Liver (tissue), 9 donors: Measurements from ENCODE around the gene GJD3. TPM values are rescaled to one million over a fixed set of nuclear protein-coding genes. Genes with fewer than 3 reads are reported as not detected.
"Not testable (repeated sequence)": the region's sequence is repeated elsewhere in the genome, so short reads cannot be mapped to it uniquely, and the experiment has no call there.

Experiments used
- DNase-seq: peaks from one replicate; pipeline ENCODE4 v3.0.0-alpha.2; 2017; ENCODE audit warnings: low spot score
- H3K27ac ChIP-seq, 2 donors: one replicate each; pipeline ENCODE4 v1.7.0; 2013; ENCODE audit warnings: inconsistent platforms in 2 of 2, low read length in 2 of 2, control low read depth in 1 of 2, low read depth in 1 of 2, mild to moderate bottlenecking in 1 of 2
- H3K27me3 ChIP-seq, 4 donors: one replicate each; pipeline versions ENCODE4 v1.6.1 to v1.7.0; 2013; ENCODE audit warnings: low read length in 3 of 4, inconsistent platforms in 1 of 4, mild to moderate bottlenecking in 1 of 4, moderate library complexity in 1 of 4; ENCODE audit not compliant: control insufficient read depth in 4 of 4, insufficient read depth in 4 of 4
- H3K36me3 ChIP-seq, 4 donors: one replicate each; pipeline versions ENCODE4 v1.6.1 to v1.7.0; 2013; ENCODE audit warnings: low read length in 3 of 4, mild to moderate bottlenecking in 3 of 4, low read depth in 1 of 4, moderate library complexity in 1 of 4; ENCODE audit not compliant: control insufficient read depth in 4 of 4, insufficient read depth in 3 of 4
- H3K4me1 ChIP-seq, 4 donors: one replicate each; pipeline versions ENCODE4 v1.6.1 to v1.7.0; 2013; ENCODE audit warnings: low read length in 3 of 4, mild to moderate bottlenecking in 3 of 4, moderate library complexity in 1 of 4; ENCODE audit not compliant: control insufficient read depth in 4 of 4, insufficient read depth in 4 of 4
- H3K4me3 ChIP-seq, 3 donors: one replicate each; pipeline versions ENCODE4 v1.6.1 to v1.7.0; 2013; ENCODE audit warnings: low read length in 3 of 3, control low read depth in 1 of 3, low read depth in 1 of 3, mild to moderate bottlenecking in 1 of 3
- H3K9ac ChIP-seq, 2 donors: one replicate each; pipeline ENCODE4 v1.7.0; 2013; ENCODE audit warnings: low read length in 2 of 2, mild to moderate bottlenecking in 2 of 2, moderate library complexity in 2 of 2, control low read depth in 1 of 2, low read depth in 1 of 2
- H3K9me3 ChIP-seq, 4 donors: one replicate each; pipeline versions ENCODE4 v1.6.1 to v1.7.0; 2013; ENCODE audit warnings: low read length in 3 of 4; ENCODE audit not compliant: control insufficient read depth in 4 of 4
- EGR1 ChIP-seq, 2 donors: IDR thresholded peaks; 2 replicates each; pipeline ENCODE4 v1.6.1; 2016 to 2018; ENCODE audit warnings: antibody characterized with exemption in 2 of 2, low read depth in 2 of 2
- FOXA1 ChIP-seq: IDR thresholded peaks from 2 replicates; pipeline ENCODE4 v1.6.1; 2016; ENCODE audit warnings: antibody characterized with exemption
- FOXA2 ChIP-seq: IDR thresholded peaks from 2 replicates; pipeline ENCODE4 v1.6.1; 2016; ENCODE audit warnings: antibody characterized with exemption
- GABPA ChIP-seq, 2 donors: IDR thresholded peaks in 1 of 2; conservative IDR thresholded peaks in 1 of 2; 2 replicates each; pipeline ENCODE4 v1.6.1; 2016; ENCODE audit warnings: antibody characterized with exemption in 2 of 2, mild to moderate bottlenecking in 1 of 2, moderate library complexity in 1 of 2
- HNF4A ChIP-seq, 2 donors: conservative IDR thresholded peaks; 2 replicates each; pipeline ENCODE4 v1.6.1; 2016; ENCODE audit warnings: antibody characterized with exemption in 2 of 2, mild to moderate bottlenecking in 2 of 2
- HNF4G ChIP-seq: IDR thresholded peaks from 2 replicates; pipeline ENCODE4 v1.6.1; 2016; ENCODE audit warnings: antibody characterized with exemption
- JUND ChIP-seq, 2 donors: IDR thresholded peaks; 2 replicates each; pipeline ENCODE4 v1.6.1; 2016; ENCODE audit warnings: antibody characterized with exemption in 2 of 2
- NR2F2 ChIP-seq: IDR thresholded peaks from 2 replicates; pipeline ENCODE4 v1.6.1; 2016; ENCODE audit warnings: antibody characterized with exemption
- RAD21 ChIP-seq, 2 donors: IDR thresholded peaks; 2 replicates each; pipeline ENCODE4 v1.6.1; 2016; ENCODE audit warnings: antibody characterized with exemption in 2 of 2, mild to moderate bottlenecking in 2 of 2
- RXRA ChIP-seq, 2 donors: IDR thresholded peaks; 2 replicates each; pipeline ENCODE4 v1.6.1; 2017 to 2018; ENCODE audit warnings: antibody characterized with exemption in 2 of 2, mild to moderate bottlenecking in 1 of 2
- SP1 ChIP-seq: IDR thresholded peaks from 2 replicates; pipeline ENCODE4 v1.6.1; 2018; ENCODE audit warnings: antibody characterized with exemption, mild to moderate bottlenecking
- TAF1 ChIP-seq: conservative IDR thresholded peaks from 2 replicates; pipeline ENCODE4 v1.6.1; 2016; ENCODE audit warnings: antibody characterized with exemption, mild to moderate bottlenecking
- YY1 ChIP-seq: IDR thresholded peaks from 2 replicates; pipeline ENCODE4 v1.6.1; 2016; ENCODE audit warnings: antibody characterized with exemption, mild to moderate bottlenecking
- WGBS: extraction: QIAGEN DNeasy Blood & Tissue Kit; methylation state at CpG from one replicate; pipeline ENCODE4 v1.1.7; 2013; 5-methylcytosine and 5-hydroxymethylcytosine counted together
- polyA plus RNA-seq, 2 donors: library from polyadenylated mRNA; stranded (reverse) in 1 of 2; unstranded in 1 of 2; fragments of 200-250 nt in 1 of 2; fragments of >200 nt in 1 of 2; fragmentation: Nextera tagmentation in 1 of 2; extraction: Ambion mirVana in 1 of 2; gene quantifications; one replicate each; pipeline versions ENCODE4 v1.2.1 to v1.2.3, GENCODE V29; 2013 to 2015
- total RNA-seq, 2 donors: library from RNA; depleted of rRNA; stranded (reverse); fragments of >200 nt; gene quantifications; one replicate each; pipeline ENCODE4 v1.2.3, GENCODE V29; 2014
- TF ChIP-seq, protein P1 (sequence below): IDR thresholded peaks from 2 replicates; pipeline ENCODE4 v1.6.1; 2016; ENCODE audit warnings: antibody characterized with exemption, mild to moderate bottlenecking
- TF ChIP-seq, protein P2 (sequence below): IDR thresholded peaks from 2 replicates; pipeline ENCODE4 v1.6.1; 2016; ENCODE audit warnings: antibody characterized with exemption
- TF ChIP-seq, protein P3 (sequence below): IDR thresholded peaks from 2 replicates; pipeline ENCODE4 v1.6.1; 2016; ENCODE audit warnings: antibody characterized with exemption
- TF ChIP-seq, protein P4 (sequence below): fragments of 150-350 bp; IDR thresholded peaks from 2 replicates; pipeline ENCODE4 v1.5.1; 2017; ENCODE audit warnings: improper control_type of control experiment, low read depth, low read length; ENCODE audit not compliant: missing input control
- donor health status: healthy.
- donor health status: healthy.
- donor health status: healthy.
- donor health status: healthy.
- donor health status: healthy.

The GJD3 gene
- total and polyA plus RNA-seq, 4 donors: 0.47 to 0.59 (median 0.48) TPM; not detected in 1

DNA sequence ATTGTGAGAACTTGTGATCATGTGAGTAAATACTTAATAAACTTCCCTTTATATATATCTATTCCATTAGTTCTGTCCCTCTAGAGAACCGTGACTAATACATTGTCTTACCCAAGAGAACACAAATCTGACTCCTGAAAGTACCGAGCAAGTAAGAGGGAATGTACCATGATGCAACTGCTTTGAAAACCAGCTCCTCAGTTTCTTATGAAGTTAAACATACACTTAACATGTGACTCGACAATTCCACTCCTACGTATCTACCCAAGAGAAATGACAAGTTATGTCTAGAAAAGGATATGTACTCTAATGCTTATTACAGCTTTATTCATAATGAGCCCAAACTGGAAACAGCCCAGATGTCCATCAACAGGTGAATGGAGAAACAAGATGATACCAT is 8.8 kb upstream of the GJD3 start:
- TF ChIP-seq, protein P1, sequence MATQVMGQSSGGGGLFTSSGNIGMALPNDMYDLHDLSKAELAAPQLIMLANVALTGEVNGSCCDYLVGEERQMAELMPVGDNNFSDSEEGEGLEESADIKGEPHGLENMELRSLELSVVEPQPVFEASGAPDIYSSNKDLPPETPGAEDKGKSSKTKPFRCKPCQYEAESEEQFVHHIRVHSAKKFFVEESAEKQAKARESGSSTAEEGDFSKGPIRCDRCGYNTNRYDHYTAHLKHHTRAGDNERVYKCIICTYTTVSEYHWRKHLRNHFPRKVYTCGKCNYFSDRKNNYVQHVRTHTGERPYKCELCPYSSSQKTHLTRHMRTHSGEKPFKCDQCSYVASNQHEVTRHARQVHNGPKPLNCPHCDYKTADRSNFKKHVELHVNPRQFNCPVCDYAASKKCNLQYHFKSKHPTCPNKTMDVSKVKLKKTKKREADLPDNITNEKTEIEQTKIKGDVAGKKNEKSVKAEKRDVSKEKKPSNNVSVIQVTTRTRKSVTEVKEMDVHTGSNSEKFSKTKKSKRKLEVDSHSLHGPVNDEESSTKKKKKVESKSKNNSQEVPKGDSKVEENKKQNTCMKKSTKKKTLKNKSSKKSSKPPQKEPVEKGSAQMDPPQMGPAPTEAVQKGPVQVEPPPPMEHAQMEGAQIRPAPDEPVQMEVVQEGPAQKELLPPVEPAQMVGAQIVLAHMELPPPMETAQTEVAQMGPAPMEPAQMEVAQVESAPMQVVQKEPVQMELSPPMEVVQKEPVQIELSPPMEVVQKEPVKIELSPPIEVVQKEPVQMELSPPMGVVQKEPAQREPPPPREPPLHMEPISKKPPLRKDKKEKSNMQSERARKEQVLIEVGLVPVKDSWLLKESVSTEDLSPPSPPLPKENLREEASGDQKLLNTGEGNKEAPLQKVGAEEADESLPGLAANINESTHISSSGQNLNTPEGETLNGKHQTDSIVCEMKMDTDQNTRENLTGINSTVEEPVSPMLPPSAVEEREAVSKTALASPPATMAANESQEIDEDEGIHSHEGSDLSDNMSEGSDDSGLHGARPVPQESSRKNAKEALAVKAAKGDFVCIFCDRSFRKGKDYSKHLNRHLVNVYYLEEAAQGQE: no peak
- TF ChIP-seq NR2F2 (no peak), RAD21 (IDR thresholded peaks at IDR 0.05) (no peak), FOXA2 (no peak), HNF4G (no peak), TAF1 (no peak), YY1 (no peak), HNF4A (conservative IDR thresholded peaks at IDR 0.05) (no peak), JUND (IDR thresholded peaks at IDR 0.05) (no peak), FOXA1 (no peak), GABPA (IDR thresholded peaks at IDR 0.05 in 1 of 2, conservative IDR thresholded peaks at IDR 0.05 in 1 of 2) (no peak)
- TF ChIP-seq, protein P2, sequence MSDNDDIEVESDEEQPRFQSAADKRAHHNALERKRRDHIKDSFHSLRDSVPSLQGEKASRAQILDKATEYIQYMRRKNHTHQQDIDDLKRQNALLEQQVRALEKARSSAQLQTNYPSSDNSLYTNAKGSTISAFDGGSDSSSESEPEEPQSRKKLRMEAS: no peak
- Histone ChIP-seq H3K27ac (no peak overlapping the region), H3K27me3 (no peaks in the 10 kb centered on the region), H3K36me3 (no peaks in the 10 kb centered on the region), H3K9ac (no peak overlapping the region), H3K9me3 (no peaks in the 10 kb centered on the region), H3K4me3 (no peak overlapping the region), H3K4me1 (no peaks in the 10 kb centered on the region)
- DNase-seq: no peak
- 92% methylated on average over 4 of the region's 4 CpGs for WGBS

DNA sequence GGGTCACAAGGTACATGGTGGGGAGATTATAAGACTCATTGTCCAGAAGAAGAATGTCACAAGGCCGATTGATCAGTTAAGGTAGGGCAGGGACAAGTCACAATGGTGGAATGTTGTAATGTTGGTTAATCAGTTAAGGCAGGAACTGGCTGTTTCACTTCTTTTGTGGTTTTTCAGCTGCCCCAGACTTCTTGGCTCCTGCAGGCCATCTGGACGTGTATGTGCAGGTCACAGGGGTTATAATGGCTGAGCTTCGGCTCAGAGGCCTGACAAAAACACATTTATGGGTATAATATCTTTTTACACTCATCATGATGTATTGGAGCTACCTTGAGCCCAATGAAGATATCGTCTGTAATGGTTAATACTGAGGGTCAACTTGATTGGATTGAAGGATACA is 8.1 kb upstream of the GJD3 start:
- H3K27me3 ChIP-seq, DNase-seq, H3K9me3 ChIP-seq, H3K9ac ChIP-seq, H3K4me1 ChIP-seq, H3K4me3 ChIP-seq, H3K36me3 ChIP-seq, H3K27ac ChIP-seq: not testable (repeated sequence)
- WGBS: 62% methylated on average over 4 of the region's 4 CpGs

DNA sequence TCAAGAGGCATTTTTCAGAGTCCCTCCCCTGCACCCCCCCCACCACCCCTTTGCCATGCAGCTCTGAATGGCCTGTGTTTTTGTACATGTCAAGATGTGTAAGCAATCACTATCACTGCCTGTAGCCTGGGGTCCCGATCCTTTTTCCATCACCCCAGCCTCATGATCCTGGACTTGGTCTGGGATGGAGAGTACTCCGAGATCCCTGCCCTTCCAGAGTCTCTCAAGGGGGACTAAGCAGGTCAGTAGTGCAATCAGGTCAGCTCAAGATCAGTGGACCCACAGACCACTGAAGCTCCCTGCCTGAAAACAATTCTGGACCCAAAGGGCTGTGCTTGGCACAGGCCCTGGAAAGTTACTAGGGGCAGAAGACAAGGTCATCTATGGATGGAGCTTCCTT is 7.5 kb upstream of the GJD3 start:
- no peak overlapping the region for H3K9ac ChIP-seq
- no peak for DNase-seq
- no peak overlapping the region for H3K27ac ChIP-seq
- no peaks in the 10 kb centered on the region for H3K36me3 ChIP-seq
- H3K9me3 ChIP-seq: no peaks in the 10 kb centered on the region
- no peaks in the 10 kb centered on the region for H3K4me1 ChIP-seq
- H3K4me3 ChIP-seq: no peak overlapping the region
- 95% methylated on average over 2 of the region's 2 CpGs for WGBS
- no peaks in the 10 kb centered on the region for H3K27me3 ChIP-seq
- TF ChIP-seq YY1 (no peak), SP1 (no peak), RAD21 (IDR thresholded peaks at IDR 0.05) (no peak), FOXA1 (no peak), JUND (IDR thresholded peaks at IDR 0.05) (no peak), RXRA (IDR thresholded peaks at IDR 0.05) (no peak), EGR1 (IDR thresholded peaks at IDR 0.05; ENCODE audit: low read depth in 2 of 2) (no peak), HNF4A (conservative IDR thresholded peaks at IDR 0.05) (no peak), FOXA2 (no peak), NR2F2 (no peak), HNF4G (no peak), GABPA (IDR thresholded peaks at IDR 0.05 in 1 of 2, conservative IDR thresholded peaks at IDR 0.05 in 1 of 2) (no peak), TAF1 (no peak)
- TF ChIP-seq, protein P1: no peak
- TF ChIP-seq, protein P3, sequence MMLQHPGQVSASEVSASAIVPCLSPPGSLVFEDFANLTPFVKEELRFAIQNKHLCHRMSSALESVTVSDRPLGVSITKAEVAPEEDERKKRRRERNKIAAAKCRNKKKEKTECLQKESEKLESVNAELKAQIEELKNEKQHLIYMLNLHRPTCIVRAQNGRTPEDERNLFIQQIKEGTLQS: no peak
- TF ChIP-seq, protein P4, sequence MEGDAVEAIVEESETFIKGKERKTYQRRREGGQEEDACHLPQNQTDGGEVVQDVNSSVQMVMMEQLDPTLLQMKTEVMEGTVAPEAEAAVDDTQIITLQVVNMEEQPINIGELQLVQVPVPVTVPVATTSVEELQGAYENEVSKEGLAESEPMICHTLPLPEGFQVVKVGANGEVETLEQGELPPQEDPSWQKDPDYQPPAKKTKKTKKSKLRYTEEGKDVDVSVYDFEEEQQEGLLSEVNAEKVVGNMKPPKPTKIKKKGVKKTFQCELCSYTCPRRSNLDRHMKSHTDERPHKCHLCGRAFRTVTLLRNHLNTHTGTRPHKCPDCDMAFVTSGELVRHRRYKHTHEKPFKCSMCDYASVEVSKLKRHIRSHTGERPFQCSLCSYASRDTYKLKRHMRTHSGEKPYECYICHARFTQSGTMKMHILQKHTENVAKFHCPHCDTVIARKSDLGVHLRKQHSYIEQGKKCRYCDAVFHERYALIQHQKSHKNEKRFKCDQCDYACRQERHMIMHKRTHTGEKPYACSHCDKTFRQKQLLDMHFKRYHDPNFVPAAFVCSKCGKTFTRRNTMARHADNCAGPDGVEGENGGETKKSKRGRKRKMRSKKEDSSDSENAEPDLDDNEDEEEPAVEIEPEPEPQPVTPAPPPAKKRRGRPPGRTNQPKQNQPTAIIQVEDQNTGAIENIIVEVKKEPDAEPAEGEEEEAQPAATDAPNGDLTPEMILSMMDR: no peak
- TF ChIP-seq, protein P2: no peak
